Measurements from ENCODE around the gene LIMS2. TPM values are rescaled to one million over a fixed set of nuclear protein-coding genes. Genes with fewer than 3 reads are reported as not detected.

The LIMS2 gene
- total RNA-seq, 1 experiment from 2014 or later, result 2.0 TPM

DNA sequence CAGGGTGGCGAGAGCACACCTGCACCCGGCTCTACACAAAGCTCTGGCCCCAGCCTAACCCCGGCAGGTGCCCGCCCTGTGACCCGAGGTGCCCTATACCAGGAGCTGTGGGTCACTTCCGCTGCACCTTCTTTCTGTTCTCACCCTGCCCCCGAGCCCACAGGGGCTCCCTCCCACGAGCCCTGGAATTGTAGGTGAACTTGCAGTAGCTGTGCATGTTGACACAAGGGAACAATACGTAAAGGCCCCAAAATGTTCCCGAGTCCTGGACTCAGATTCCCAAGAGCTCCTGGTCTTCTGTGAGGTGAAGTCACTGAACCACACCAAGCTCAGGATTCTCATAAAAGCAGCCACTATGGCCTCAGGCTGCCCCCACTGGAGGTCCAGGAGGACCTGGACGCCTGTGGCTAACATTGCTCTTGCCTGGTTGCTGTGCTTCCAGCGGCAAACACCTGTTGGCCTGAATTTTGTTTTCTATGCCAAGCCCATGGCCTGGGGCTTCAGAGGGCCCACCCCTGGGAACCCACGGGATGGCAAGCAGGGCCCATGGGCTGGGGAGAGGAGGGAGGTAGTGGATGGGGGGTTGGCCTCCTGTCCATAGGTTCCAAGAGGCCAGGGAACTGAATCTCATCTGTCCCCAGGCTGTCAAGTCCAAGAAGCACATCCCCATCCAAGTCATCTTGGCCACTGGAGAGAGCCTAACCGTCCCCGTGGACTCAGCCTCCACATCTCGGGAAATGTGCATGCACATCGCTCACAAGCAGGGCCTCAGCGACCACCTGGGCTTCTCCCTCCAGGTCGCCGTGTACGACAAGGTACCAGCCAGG lies 52.6 kb downstream of the LIMS2 start:
- DNase-seq (ENCODE audit: low read depth), result peak; percentile 60

DNA sequence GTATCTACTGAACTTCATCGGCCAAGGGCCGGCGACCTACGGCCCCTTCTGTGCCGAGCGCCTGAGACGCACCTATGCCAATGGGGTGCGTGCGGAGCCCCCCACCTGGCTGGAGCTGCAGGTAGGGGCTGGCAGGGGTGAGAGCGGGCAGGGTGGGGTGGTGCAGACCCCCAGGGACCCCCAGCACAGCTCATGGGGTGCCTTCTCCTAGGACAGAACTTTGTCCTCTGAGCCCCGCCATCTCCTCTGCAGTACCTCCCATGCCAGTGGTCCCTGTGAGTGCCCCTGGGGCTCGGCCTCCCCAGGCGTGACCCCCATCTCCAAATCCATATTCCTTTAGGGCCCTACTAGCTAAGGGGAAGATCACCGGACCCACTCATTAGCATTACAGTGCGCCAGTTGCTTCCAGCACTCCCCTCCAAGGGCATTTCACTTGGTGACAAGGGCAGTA lies 53.3 kb downstream of the LIMS2 start:
- DNase-seq (ENCODE audit: low read depth), result no peak

DNA sequence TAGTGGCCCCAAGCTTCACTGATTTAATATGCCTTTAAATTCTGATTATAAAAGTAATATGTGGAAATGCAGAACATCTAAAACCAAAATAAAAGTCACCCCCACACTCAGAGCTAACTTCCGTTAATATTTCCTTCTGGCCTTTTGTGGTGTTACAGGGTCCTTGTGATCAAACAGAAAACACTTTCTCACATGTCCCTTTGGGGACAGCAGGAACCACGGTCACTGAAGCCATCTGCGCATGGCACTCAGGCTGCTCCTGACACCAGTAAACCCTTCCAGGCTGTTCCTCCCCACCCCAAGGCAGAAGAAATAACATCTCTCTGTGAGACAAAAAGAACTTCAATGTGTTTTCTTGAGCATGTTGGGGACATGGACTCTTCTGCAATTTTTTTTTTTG lies 54.5 kb downstream of the LIMS2 start:
- no peak for DNase-seq (ENCODE audit: low read depth)

DNA sequence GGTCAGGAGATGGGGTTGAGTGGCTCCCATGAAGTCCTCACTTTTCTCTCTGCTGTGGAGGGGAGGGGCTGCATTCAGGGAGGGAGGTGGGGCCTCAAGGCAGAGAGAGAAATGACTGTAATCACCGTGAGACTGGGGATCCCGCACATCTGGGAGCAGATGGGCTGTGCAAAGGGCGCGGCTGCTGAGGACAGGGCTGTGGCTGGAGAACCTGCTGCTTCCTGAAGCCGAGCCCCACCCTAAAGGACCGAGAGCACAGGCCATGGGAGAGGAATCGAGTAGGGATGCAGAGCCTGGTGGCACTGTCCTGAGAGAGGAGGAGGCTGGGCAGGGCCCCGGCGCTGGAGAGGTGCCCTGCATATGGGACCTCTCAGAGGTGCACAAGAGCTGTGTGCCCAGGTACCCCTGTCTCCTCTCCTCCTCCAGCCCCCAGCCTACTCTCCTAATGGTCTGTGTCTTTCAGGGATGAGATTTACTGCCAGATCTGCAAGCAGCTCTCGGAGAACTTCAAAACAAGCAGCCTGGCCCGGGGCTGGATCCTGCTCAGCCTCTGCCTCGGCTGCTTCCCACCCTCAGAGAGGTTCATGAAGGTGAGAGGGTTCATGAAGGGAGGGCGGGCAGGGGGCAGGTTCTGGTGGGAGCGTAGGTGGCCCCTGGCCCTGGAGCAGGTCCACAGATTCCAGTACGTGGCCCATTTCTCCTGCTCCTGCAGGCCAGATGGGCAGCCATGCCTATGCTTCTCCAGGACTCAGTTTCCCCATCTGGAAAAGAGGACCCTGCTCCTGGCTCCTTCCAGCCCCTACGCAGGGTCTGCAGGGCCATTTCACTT lies 55.2 kb downstream of the LIMS2 start:
- DNase-seq (ENCODE audit: low read depth), result no peak

DNA sequence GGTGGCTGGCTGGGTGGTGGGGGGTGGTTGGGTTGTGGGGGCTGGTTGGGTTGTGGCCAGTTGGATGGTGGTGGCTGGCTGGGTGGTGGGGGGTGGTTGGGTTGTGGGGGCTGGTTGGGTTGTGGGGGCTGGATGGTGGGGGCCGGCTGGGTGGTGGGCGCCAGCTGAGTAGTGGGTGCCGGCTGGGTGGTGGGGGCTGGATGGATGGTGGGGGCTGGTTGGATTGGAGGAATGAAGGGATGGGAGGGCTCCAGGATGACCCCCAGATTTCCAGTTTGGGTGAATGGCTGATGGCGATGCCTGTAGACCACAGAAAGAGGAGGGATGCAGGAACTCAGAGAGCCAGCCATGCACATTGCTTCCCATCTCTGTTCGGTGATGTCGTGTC lies 56.1 kb downstream of the LIMS2 start:
- no peak for DNase-seq (ENCODE audit: low read depth)

DNA sequence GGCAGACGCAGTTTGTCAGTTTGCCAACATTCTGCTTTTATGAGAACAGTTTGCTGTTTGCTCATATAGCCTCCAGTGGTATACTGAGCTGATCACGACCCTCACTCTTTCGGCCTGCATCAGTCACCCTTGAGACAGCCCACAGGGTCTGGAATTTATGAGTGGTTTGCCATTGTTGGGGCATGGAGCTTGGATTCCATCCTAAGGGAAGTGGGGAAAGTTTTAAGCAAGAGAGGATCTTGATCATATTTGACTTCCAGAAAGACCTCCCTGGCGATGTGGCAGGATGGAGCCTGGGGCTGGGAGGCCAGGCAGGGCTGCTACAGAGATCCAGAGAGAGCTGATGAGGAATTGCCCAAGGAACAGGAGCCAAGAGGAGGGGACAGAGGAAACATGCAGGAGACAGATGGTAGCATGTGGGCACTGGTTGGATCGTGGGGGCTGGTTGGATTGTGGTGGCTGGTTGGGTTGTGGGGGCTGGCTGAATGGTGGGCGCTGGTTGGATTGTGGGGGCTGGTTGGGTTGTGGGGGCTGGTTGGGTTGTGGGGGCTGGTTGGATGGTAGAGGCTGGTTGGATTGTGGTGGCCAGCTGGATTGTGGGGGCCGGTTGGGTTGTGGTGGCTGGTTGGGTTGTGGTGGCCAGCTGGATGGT lies 56.7 kb downstream of the LIMS2 start:
- DNase-seq (ENCODE audit: low read depth), result peak; percentile 87

DNA sequence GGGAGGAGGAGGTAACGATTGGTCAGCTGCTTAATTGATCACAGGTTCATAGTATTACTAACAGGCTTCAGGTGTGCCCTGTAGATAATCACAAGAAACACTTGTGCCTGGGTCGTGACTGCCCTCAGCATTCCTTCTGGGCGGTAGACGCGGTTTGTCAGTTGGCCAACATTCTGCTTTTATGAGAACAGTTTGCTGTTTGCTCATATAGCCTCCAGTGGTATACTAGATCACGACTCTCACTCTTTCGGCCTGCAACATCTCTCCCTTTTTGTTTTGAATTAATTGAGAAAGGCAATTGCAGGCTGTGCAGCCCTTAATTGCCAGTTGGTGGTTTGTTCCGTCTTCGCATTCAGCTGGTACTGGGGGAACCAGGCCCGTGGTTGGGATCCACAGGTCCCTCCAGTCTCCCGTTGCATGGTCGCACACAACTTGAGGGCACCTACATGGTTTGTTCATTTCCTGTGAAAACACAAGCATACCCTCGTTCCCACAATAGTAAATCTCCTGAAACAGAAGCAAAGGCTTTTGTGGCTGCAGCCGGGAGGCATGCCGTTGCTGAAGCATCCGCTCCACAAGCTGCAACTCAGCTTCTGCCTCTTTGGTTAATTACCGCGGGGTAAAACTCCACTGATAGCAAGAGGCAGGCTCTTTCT lies 59.7 kb downstream of the LIMS2 start:
- peak; percentile 92 for DNase-seq (ENCODE audit: low read depth)

DNA sequence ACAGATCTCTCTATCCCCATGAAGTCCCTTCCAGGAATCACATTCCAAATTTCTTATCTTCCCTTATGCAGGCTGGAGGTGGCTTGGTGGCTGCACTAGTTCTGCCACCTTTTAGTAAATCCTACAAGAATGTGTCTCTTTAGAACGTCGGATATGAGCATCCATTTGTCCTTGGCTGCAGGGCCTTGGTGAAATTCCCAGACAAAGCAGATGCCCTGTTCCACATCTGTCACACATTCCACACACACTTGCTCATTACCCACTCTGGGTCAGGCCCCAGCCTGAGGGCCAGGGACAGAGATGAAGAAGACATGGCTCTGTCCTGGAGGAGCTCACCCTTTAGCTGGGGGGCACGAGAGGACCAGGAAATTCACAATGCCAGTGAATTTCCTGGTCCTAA lies 60.6 kb downstream of the LIMS2 start:
- peak; percentile 91 for DNase-seq (ENCODE audit: low read depth)

DNA sequence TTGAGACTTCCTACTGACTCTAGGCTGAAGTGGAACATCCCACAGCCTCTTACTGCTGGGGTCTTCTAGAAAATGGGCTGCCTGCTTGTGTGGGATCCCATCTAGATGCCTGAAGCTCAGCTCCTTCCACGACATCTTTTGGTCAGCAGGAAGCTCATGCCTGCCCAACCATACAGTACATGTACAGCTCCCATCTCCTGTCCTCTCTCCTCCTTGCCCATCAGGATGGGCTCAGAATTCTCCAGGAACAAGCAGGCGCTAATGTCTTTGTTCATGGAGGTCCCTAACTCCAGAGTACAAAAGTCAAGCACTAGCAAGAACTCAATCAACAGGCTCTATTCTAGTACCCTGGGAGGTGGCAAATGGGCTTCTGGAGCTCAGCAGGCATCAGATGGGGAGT lies 61.1 kb downstream of the LIMS2 start:
- no peak for DNase-seq (ENCODE audit: low read depth)

DNA sequence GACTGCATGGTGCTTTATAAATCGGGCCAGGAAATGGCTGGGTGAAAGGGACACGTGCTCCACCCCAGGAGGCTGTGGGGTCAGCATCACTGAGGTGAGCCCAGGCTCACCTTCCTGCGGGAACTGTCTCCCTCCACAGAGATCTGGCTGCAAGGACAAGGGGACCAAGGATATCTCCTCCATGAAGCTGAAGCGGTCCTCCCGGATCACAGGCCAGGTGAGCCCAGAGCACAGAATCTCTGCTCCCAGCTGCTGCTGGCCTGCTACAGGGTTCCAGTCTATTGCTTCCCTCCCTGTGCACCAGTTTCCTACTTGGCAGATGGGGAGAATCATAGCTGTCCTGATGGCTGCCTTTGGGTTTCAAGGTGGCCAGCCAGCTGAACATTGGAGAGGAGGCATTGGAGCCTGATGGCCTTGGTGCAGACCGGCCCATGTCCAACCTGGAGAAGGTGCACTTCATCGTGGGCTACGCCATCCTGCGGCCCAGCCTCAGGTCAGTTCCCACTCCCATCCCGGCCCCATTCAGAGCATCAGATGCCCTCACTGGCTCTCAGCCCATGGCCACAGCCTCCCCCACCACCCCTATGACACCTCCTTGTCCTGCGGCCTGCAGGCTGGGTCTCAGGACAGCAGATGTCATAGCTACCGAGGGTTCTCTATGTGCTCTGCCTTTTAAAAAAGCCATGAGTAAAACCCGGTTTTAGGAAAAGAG lies 63.1 kb downstream of the LIMS2 start:
- no peak for DNase-seq (ENCODE audit: low read depth)

DNA sequence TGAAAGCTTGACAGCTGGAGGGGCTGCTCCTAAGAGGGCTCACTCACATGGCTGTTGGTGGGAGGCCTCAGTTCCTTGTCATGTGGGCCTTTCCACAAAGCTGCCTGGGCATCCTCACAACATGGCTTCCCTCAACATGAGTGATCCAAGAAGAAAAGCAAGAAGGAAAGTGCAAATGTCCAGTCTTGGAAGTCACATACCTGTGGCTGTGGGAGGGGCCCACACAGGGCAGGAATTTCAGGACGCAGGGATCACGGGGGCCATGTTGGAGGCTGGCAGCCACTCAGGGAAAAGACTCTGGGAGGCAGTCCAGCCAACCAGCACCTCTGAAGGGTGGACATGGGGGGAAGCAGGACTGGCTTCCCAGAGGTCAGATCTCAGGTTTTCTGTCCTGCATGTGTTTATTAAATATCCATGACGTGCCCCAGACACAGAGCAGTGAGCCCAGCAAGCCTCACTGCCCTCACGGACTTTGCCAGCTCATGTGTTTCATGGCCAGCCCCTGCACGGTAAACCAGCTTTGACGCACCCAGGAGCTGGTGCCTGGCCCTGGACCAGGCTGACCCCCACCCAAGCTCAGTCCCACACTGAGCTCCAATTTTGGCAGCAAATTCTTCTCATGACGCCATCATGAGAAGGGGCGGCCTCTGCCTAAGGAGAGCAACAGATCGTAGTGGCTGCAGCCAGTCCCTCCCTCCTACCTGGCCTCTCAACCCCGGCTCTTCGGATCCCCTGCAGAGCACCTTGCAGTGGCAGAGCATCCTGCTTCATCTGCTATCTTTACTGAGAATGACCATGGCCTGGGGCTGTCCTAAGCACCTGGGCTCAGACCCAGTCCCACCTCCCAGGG lies 64.0 kb downstream of the LIMS2 start:
- no peak for DNase-seq (ENCODE audit: low read depth)

DNA sequence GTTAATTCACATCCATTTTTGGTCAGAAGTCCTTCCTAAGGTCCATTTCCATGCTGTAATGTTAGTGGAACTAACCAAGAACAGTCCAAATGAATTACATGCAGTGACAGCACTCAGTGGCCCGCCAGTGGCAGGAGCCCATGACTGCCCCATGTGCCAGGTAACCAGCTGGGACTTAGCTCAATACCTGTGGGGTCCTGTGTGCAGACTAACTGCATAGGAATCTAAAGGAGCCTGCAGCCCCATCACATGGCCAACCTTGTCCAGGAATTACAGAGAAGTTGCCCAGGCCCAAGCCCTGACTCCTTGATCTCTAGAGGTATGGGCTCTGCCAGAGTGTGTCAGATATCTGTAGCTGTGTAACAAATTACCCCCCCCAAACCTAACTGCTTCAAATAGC lies 64.8 kb downstream of the LIMS2 start:
- DNase-seq (ENCODE audit: low read depth), result no peak

DNA sequence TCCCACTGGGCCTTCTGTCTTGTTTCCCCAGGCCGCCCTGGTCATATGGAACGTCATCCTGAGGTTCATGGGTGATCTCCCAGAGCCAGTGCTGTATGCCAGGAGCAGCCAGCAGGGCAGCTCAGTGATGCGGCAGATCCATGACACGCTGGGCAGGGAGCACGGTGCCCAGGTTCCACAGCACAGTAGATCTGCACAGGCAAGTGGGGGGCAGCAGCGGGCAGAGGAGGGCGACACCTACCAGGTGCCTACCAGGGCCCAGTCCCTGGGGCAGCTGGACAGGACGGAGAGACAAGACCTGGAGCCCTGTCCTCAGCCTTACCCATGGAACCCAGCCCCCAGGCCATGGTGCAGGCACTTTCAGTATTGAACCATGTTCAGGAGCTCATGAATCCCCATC lies 65.5 kb downstream of the LIMS2 start:
- DNase-seq (ENCODE audit: low read depth), result no peak

DNA sequence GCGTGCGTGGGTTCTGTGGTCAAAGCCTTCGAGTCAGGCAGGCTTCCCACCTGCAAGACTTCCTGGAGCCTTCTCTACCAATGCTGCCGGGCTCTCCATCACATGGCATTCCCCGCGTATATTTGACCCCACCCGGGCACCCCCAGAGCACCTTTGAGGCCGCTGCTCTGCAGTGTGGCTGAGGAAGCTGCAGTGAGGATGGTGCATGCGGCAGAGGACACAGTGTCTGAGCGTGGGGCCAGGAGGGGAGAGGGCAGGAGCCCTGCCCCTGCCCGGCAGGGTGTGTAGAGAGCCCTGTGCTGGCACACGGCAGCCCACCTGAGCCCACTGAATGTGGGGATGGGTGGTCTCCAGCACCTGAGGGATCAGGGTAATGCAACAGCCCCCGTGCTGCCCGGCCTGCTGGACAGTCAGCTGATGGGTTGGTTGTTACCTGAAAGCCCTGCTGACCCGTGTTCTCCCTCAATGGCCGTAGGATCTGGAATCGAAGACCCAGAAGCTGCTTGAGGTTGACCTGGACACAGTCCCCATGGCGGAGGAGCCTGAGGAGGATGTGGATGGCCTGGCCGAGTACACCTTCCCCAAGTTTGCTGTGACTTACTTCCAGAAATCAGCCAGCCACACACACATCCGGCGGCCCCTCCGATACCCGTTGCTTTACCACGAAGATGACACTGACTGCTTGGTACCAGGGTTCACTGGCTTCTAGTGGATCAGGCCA lies 66.1 kb downstream of the LIMS2 start:
- no peak for DNase-seq (ENCODE audit: low read depth)

DNA sequence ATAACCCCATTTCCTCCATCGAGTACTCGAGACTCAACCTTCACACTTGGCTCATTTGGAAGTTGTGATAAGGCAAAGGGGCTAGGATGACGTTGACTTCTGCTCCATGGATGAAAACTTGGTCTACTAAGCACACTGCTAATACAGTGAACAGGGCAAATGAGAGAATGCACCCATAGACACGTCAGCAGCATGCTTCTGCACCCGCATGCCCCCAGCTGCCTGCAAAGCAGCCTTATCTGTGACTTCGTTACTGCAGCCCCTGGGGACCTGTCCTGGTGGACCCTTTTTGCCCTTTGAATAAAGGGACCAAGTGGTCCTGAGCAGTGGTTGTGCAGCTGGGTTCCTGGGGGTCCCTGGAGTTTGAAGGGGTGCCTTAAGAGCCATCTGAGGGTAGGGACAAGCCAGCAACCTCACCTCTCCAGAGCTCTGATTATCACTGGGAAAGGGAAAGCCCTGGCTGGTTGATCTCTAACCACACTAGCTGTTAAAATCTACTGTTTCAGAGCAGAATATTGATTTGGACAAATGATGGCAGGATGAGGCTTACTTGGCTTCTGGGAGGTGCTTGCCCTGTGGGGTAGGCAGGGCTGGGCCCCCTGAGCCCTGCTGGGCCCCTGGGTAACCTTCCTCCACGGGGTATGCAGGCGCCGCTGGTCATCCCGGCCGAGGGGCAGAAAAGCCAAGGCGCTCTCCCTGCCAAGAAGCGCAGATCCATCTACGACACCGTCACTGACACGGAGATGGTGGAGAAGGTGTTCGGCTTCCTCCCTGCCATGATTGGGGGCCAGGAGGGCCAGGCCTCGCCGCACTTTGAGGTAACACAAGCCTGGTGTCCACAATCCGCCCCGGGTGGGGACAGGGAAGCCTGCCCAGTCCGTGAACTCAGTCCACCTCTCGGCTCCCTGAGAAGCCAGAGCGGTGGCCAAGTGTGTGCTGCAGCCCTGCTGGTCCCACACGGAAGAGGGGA lies 67.0 kb downstream of the LIMS2 start:
- no peak for DNase-seq (ENCODE audit: low read depth)

DNA sequence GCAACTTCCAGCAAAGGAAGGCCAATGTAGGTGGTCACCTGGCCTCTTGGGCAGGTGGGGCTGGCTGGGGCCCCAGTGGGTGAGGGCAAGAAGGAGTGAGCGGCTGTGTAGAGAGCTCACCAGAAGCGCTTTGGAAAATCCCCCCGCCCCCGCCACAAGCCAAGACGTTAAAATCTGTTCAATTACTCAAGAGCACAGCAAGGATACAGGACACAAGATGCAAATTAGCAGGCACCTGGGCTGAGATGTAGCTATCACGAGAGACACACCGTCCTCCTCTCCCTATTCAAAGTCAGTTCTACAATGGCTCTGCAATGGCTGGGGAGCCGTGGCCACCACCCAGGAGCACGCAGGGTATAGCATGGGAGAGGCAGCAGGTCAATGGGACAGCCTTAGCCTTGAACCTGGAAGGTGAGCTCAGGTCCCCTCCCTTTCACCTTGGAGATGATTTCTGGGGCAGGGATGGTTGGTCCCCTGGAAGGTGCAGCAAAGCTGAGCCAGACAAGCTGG lies 67.9 kb downstream of the LIMS2 start:
- DNase-seq (ENCODE audit: low read depth), result no peak

DNA sequence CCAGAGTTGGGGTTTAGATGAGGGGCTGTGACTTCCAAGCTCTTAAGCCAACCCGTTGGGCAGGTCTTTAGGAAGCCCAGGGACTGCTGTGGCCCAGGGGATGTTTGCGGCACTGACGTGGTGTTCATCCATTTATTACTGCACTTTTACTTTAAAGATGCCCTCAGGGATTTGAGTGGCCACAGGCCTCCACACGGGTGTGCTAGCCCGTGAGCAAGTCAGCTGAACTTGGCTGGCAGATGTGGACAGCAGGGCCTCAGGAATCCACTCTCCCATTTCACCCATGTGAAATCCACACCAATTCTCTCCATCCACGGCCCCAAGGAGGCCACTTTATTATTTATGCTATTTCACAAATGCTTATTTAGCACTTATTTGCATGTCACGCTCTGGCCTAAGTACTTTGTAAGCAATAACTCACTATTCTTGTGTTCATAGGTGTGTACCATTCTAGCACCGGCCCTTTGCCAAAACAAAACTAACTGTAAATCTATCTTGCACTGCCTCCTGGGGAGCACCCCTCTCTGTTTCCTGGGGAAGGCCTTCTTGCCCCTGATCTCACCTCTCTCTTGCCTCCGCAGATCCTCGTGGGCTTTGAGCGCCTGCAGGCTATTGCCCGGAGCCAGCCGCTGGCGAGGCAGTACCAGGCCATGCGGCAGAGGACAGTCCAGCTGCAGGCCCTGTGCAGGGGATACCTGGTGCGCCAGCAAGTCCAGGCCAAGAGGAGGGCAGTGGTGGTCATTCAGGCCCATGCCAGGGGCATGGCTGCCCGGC lies 68.5 kb downstream of the LIMS2 start:
- DNase-seq (ENCODE audit: low read depth), result peak; percentile 38
